HTERT RPE-1 (cell line): ENCODE data around the gene CDC42.

Experiments
- in situ Hi-C: fragments of 300-500 bp; cut with MboI; formaldehyde crosslinking; loops from 4 replicates; pipeline ENCODE4 v1.14.3; 2020; ENCODE audit warnings: low sequenced_read_pairs

Gene CDC42

GRCh38 chr1:22108339-22109105, 56.0 kb downstream of the CDC42 start:
- in situ Hi-C loops = no loop called here

DNA sequence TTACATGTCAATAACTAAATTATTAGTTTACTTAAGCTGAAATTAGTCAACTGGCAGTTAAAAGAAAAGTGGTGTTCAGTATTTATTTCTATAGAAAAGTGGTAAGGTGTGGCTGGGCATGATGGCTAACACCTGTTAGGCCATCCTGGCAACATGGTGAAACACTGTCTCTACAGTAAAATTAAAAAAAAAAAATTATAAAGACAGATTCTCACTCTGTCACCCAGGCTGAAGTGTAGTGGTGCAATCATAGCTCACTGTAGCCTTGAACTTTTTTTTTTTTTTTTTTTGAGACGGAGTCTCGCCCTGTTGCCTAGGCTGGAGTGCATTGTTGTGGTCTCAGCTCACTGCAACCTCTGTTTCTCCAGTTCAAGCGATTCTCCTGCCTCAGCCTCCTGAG, 57.5 kb downstream of the CDC42 start:
- in situ Hi-C loops = no loop called here

- in situ Hi-C loops = no loop called here
Observed at GRCh38 chr1:22111115-22111514, 58.6 kb downstream of the CDC42 start.

DNA sequence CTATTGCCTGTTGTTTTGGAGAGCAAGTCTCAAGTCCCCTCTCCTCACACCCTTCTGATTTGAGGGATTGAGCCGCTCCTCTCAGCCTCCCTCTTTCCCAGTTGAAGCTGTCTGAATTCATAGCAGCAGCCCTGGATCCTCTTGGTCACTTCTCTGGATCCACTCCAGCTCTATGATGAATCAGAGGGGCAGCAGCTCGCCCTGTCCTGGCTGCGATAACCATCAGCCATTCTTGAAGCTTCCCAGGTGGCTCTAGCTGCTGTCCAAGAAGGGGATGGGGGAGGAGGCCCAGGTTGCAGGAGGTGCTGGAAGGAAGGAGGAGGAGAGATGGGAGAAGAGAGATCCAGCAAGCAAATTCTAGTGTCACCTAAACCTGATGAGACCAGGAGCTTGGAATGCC, 59.1 kb downstream of the CDC42 start:
- in situ Hi-C loops = no loop called here

DNA sequence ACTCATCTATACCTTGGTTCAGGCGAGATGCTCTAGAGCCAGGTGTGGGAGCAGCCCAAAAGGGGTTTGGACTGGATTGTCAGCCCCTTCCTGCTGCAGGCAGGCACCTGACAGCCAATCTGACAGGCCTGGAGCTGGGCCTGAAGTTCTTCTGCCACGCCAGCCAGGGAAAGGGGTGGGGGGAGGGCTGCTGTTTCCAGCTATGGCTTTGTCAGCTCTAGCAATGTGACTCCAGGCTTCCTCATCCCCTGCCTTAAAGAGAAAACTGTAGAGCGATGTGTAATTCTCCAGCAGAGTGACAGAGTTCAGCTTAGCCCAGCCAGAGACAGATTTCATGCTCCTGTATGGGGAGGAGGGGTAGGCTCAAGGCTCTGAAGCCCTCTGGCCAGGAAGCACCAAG, 60.0 kb downstream of the CDC42 start:
- in situ Hi-C loops = no loop called here

- in situ Hi-C loops = no loop called here
Observed at GRCh38 chr1:22114083-22115012, 61.8 kb downstream of the CDC42 start.

DNA sequence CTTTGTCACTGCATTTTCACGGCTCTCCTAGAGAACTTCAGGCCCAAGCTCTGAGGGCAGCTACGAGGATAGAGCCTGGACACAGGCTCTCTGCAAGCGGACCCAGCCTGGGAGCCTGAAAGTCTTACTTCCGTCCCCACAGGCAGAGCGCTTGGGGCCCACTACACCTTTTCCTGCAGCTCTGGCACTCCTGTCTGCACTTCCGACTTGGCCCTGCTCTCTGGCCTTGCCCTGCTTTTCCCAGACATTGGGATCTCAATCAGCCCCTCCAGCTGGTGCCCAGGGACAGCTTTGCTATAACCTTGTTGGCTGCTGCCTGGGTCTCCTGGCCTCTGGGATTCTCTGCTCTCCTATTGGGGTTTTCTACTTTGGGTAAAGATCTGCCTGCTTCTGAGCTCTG, 62.8 kb downstream of the CDC42 start:
- in situ Hi-C loops = no loop called here

GRCh38 chr1:22117238-22117637, 64.7 kb downstream of the CDC42 start:
- in situ Hi-C loops = no loop called here

DNA sequence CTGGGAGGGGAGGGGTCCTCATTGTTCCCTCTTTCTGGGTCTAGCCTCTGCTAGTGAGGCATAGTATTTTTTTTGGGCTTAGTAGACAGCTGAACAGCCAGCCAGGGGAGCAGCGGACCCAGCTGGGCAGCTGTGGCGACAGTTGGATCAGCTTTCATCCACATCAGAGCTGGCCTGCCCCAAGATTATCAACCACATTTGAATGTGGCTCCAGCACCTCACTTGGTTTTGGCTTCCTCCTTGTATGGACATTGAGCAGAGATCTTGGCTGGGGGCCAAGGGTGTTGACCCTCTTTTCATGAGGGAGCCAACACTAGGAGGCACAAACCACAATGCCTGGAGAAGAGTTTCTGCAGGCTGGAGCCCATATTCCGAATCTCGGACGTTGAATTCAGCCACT, 65.3 kb downstream of the CDC42 start:
- in situ Hi-C loops = no loop called here

GRCh38 chr1:22118291-22118992, 65.9 kb downstream of the CDC42 start:
- in situ Hi-C loops = no loop called here

- in situ Hi-C loops = no loop called here
Observed at GRCh38 chr1:22119626-22120468, 67.3 kb downstream of the CDC42 start.

- in situ Hi-C loops = no loop called here
Observed at GRCh38 chr1:22120469-22120790, 67.9 kb downstream of the CDC42 start.

- in situ Hi-C loops = no loop called here
Observed at GRCh38 chr1:22121421-22121911, 69.0 kb downstream of the CDC42 start.

DNA sequence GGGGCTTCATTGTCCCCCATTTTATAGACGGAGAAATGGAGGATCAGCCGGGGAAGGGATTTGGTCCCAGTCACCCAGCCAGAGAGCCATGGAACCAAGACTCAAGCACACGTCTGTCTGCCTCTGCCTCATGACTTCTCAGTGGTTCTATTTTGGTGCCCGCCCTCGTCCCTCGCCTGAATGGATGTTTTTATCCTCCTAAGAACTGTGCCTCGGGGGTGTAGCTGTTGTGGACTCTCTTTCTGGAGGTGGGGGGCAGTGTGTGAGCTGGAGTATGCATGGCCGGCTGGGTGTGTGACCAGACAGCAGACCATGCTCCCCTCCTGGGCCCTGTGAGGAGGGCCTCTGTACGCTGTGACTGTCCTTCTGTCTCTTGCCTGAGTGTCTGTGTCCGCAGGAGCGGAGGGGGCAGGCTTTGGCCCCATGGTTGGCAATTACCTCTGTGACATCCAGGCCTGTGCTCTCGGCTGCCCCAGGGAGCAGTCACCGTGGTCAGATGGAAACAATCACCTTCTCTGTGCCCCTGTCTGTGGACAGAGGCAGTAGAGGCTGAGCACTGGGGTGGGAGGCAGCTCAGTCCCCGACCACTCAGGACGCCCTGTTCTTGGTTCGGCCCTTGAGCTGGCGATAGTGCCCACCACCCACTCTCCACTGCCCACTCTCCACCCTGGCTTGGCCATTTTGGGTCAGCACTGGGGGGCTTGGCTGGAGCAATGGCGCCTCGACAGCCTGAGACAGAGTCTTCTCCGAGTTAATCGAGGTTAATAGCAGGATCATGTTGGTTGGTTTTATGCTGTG, 70.0 kb downstream of the CDC42 start:
- in situ Hi-C loops = no loop called here

GRCh38 chr1:22123071-22123390, 70.5 kb downstream of the CDC42 start:
- in situ Hi-C loops = no loop called here

DNA sequence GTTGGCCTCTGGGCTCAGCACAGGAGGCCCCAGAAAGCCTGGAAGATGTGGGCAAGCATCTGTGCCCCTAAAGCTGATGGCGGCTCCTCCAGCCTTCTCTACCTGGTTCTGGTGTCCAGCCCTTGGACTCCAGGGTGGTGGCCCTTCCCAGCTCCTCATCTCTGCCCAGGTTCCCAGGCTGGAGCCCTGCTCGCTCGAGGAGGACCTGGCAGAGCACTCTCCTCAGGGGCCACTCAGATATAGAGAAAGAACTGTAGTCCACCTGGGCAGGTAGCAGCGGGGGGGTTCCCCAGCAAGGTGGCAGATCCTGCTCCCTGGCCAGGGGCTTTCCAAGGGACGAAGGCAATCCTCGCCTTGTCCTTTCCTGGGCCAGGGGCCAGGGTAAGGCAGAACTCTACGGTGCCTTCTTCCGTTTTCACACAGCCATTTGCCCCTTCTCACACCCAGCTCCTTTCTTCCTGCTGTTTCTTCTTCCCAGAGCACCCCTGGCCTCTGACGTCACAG, 71.4 kb downstream of the CDC42 start:
- in situ Hi-C loops = no loop called here

- in situ Hi-C loops = no loop called here
Observed at GRCh38 chr1:22124592-22125229, 72.2 kb downstream of the CDC42 start.

DNA sequence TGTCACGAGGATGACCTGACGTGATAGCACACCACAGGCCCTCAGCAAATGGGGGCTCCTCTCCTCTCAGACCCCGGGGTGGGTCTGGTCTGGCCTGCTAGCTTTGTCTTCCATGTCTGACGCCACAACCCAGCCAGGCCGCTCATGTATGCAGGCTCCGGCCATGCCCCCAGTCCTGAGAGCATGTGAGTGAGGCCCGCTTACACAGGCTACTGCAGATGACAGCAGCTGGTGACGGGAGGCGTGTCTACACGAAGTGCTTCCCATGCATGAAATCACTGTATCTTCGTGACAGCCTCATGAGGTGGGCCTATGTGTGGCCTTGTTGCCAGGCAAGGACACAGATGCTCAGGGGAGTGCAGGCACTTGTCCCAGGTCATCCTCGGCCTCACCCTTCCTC, 74.0 kb downstream of the CDC42 start:
- in situ Hi-C loops = no loop called here

- in situ Hi-C loops = no loop called here
Observed at GRCh38 chr1:22127248-22127647, 74.7 kb downstream of the CDC42 start.
